ENCODE measurements around the gene PHLDB2. TPM values are rescaled to one million over a fixed set of nuclear protein-coding genes. Genes with fewer than 3 reads are reported as not detected.

Gene PHLDB2
- total and polyA plus RNA-seq, 12 donors, result 6.2 to 39.6 (median 13.9) TPM

- Histone ChIP-seq H3K27ac (no peak overlapping the region), H3K27me3 (no peaks in the 10 kb centered on the region), H3K4me3 (no peak overlapping the region), H3K4me1 (replicated peaks in 1 of 2) (no peaks in the 10 kb centered on the region), H3K9me3 (replicated peaks in 1 of 3) (no peaks in the 10 kb centered on the region), H3K36me3 (replicated peaks in 1 of 2) (no peaks in the 10 kb centered on the region)
- no peak for DNase-seq
- TF ChIP-seq CTCF (IDR thresholded peaks at IDR 0.05) (no peak), POLR2A (IDR thresholded peaks at IDR 0.05) (no peak)
- intact Hi-C loops (cut with DNase I), result no loop called here
- WGBS, 4 donors, result 82 to 96% (median 91%) methylated on average over 4 of the region's 4 CpGs
Observed at GRCh38 chr3:111902534-111902933, 43.5 kb downstream of the PHLDB2 start.

- no peaks in the 10 kb centered on the region for H3K36me3 ChIP-seq (replicated peaks in 1 of 2)
- DNase-seq, result no peak
- whole genome bisulfite sequencing, 4 donors, result 60 to 85% (median 73%) methylated on average over 2 of the region's 2 CpGs
- no peaks in the 10 kb centered on the region for H3K27me3 ChIP-seq
- TF ChIP-seq POLR2A (IDR thresholded peaks at IDR 0.05) (no peak), CTCF (IDR thresholded peaks at IDR 0.05) (no peak)
- no peak overlapping the region for H3K4me3 ChIP-seq
- intact Hi-C loops (cut with DNase I), result no loop called here
- H3K27ac ChIP-seq, result no peak overlapping the region
- no peaks in the 10 kb centered on the region for H3K9me3 ChIP-seq (replicated peaks in 1 of 3)
- H3K4me1 ChIP-seq (replicated peaks in 1 of 2), result no peaks in the 10 kb centered on the region
Observed at GRCh38 chr3:111903067-111903511, 44.0 kb downstream of the PHLDB2 start.

- WGBS, 4 donors, result 77 to 88% (median 82%) methylated on average over 4 of the region's 4 CpGs
- Histone ChIP-seq H3K27ac (no peak overlapping the region), H3K9me3 (replicated peaks in 1 of 3) (no peaks in the 10 kb centered on the region), H3K27me3 (no peaks in the 10 kb centered on the region), H3K4me1 (replicated peaks in 1 of 2) (no peaks in the 10 kb centered on the region), H3K4me3 (no peak overlapping the region), H3K36me3 (replicated peaks in 1 of 2) (no peaks in the 10 kb centered on the region)
- DNase-seq, result no peak
- intact Hi-C loops (cut with DNase I), result no loop called here
- TF ChIP-seq POLR2A (IDR thresholded peaks at IDR 0.05), result no peak
- TF ChIP-seq CTCF (IDR thresholded peaks at IDR 0.05), result peak in 2 of 6 experiments; percentile 4 to 8
Observed at GRCh38 chr3:111904376-111905241, 45.5 kb downstream of the PHLDB2 start.

- H3K27ac ChIP-seq, result no peak overlapping the region
- intact Hi-C loops (cut with DNase I), result no loop called here
- H3K4me1 ChIP-seq (replicated peaks in 1 of 2), result peaks cover 5 to 8% of the 10 kb centered on the region in 2 donors
- TF ChIP-seq POLR2A (IDR thresholded peaks at IDR 0.05), result no peak
- TF ChIP-seq CTCF (IDR thresholded peaks at IDR 0.05), result no peak
- no peak overlapping the region for H3K4me3 ChIP-seq
- no peaks in the 10 kb centered on the region for H3K27me3 ChIP-seq
- H3K36me3 ChIP-seq (replicated peaks in 1 of 2), result no peaks in the 10 kb centered on the region
- 74 to 95% (median 92%) methylated on average over 2 of the region's 2 CpGs for WGBS, 4 donors
- DNase-seq, result no peak
- H3K9me3 ChIP-seq (replicated peaks in 1 of 3), result no peaks in the 10 kb centered on the region
Observed at GRCh38 chr3:111906656-111907055, 47.6 kb downstream of the PHLDB2 start.
